ENCODE results near the gene MRPL23.

DNA sequence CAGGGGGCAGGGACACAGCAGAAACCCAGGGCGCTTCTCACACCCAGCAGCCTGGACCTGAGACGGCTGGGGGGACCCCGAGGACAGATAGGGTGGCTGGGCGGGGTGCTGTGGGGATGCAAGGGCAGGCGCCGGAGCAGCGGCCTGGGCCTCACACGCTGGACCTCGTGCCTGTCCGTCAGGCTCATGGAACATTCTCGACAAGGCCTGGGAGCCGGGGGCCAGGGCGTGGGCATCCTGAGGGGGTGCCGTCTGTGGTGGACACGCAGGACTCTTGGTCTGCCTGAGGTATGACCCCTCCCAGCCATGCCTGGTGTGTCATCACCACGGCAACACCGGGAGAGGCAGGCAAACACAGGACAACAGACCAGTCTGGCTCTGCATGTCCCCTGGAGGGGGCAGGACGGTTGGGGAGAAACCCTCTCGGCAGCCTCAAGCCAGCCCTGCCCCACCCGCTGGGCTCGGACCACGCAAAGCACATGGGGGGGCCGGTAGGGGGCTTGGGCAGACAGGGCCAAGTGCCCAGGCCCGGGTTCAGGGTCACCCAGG lies 21.4 kb downstream of the MRPL23 start:
- TF ChIP-seq, protein P1, sequence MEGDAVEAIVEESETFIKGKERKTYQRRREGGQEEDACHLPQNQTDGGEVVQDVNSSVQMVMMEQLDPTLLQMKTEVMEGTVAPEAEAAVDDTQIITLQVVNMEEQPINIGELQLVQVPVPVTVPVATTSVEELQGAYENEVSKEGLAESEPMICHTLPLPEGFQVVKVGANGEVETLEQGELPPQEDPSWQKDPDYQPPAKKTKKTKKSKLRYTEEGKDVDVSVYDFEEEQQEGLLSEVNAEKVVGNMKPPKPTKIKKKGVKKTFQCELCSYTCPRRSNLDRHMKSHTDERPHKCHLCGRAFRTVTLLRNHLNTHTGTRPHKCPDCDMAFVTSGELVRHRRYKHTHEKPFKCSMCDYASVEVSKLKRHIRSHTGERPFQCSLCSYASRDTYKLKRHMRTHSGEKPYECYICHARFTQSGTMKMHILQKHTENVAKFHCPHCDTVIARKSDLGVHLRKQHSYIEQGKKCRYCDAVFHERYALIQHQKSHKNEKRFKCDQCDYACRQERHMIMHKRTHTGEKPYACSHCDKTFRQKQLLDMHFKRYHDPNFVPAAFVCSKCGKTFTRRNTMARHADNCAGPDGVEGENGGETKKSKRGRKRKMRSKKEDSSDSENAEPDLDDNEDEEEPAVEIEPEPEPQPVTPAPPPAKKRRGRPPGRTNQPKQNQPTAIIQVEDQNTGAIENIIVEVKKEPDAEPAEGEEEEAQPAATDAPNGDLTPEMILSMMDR (optimal IDR thresholded peaks at IDR 0.05 in 1 of 3, IDR thresholded peaks at IDR 0.05 in 1 of 3, conservative IDR thresholded peaks at IDR 0.05 in 1 of 3; ENCODE audit: extremely low read depth in 1 of 3, insufficient read depth in 2 of 3, low read length in 3 of 3): no peak
- no peak for TF ChIP-seq EZH2 (IDR thresholded peaks at IDR 0.05; ENCODE audit: low read length)

All from keratinocyte (primary cell).